CD4-positive, alpha-beta T cell treated with Interleukin-6 at 100 ng/mL for 8 hours (primary cell): Measurements from ENCODE around the gene MCM7.
"Not testable (repeated sequence)": the region's sequence is repeated elsewhere in the genome, so short reads cannot be mapped to it uniquely, and the experiment has no call there.

Experiments
- DNase-seq: peaks from one replicate; pipeline ENCODE4 v3.0.0-alpha.2; 2020; ENCODE audit warnings: mixed read lengths, low spot score

MCM7 gene

DNA sequence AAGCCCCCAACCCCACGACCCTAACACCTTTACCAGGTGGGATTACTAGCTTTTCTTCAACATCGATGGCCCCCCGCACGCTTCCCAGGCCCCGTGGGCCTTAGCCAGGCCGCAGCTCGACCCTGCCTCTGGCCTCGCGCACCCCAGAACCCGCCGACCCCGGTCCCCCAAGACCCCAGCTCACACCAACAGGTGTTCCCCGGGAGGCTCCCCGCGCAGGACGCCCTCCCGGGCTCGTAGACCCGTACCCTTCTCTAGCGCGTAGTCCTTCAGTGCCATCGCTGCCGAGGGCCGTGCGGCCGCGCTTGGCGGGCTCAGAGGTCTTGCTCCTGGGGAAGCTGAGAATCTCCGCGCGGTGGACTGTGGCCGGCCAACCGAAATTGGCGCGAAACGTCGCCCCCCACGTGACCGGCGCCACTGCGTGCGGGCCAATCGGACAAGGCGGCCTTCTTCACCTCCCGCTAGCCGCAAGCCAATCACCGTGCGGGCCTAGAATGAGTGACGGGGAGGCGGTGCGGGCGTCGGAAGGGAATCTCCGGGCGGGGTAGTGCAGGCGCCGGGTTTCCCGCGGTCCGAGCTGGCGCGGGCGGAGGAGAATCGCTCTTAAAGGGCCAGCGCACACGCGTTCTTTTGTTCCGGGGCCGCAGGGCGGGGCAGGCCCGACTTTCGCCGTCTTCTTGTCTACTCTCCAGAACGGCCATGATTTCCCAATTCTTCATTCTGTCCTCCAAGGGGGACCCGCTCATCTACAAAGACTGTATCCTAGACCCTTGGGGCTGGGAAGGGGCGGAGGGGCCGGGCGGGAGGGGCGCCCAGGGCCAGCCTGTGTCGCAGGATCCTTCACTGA lies at the start of gene MCM7, which contains the start of gene AP4M1:
MCM7 (minus strand) TSS at position 382 of the 847 bp plus-strand sequence; CDS start at position 279, 103 bp downstream.
AP4M1 (plus strand) TSS at position 628 of the 847 bp plus-strand sequence; CDS start at position 700, 72 bp downstream.
- DNase-seq: peak; percentile 95

GRCh38 chr7:100148559-100149328 lies 47.5 kb upstream of the MCM7 start, which contains the start of gene LAMTOR4:
LAMTOR4 (plus strand) TSS chr7:100148918; CDS start chr7:100148973, 55 bp downstream.
- peak; percentile 99 for DNase-seq

DNA sequence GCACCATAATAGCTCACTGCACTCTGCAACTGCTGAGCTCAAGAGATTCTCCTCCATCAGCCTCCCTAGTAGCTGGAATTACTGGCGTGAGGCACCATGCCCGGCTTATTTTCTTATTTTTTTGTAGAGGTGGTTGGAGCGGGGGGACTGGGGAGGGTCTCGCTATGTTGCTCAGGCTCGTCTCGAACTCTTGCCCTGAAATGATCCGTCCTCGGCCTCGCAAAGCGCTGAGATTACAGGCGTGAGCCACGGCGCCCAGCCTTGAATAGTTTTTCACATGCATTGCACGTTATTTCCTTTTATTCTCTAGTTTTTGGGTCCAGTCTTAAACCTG lies 47.0 kb upstream of the MCM7 start:
- DNase-seq: no peak

- no peak for DNase-seq
These were observed 46.1 kb upstream of the MCM7 start for GRCh38 chr7:100147278-100147677.

DNA sequence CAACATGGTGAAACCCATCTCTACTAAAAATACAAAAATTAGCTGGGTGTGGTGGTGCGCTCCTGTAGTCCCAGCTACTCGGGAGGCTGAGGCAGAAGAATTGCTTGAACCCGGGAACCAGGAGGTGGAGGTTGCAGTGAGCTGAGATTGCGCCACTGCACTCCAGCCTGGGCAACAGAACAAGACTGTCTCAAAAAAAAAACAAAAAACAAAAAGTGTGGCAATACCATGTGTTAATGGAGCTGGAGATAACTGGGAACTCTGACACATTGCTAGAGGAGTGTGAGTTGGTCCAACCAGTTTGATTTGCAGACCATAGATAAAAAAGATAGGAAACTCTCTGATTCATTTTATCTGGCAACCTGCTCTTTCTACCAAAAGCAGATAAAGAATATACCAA lies 45.2 kb upstream of the MCM7 start:
- not testable (repeated sequence) for DNase-seq

GRCh38 chr7:100142461-100142860 lies 41.3 kb upstream of the MCM7 start:
- DNase-seq: no peak

- no peak for DNase-seq
These were observed 40.4 kb upstream of the MCM7 start for GRCh38 chr7:100141555-100141949.

DNA sequence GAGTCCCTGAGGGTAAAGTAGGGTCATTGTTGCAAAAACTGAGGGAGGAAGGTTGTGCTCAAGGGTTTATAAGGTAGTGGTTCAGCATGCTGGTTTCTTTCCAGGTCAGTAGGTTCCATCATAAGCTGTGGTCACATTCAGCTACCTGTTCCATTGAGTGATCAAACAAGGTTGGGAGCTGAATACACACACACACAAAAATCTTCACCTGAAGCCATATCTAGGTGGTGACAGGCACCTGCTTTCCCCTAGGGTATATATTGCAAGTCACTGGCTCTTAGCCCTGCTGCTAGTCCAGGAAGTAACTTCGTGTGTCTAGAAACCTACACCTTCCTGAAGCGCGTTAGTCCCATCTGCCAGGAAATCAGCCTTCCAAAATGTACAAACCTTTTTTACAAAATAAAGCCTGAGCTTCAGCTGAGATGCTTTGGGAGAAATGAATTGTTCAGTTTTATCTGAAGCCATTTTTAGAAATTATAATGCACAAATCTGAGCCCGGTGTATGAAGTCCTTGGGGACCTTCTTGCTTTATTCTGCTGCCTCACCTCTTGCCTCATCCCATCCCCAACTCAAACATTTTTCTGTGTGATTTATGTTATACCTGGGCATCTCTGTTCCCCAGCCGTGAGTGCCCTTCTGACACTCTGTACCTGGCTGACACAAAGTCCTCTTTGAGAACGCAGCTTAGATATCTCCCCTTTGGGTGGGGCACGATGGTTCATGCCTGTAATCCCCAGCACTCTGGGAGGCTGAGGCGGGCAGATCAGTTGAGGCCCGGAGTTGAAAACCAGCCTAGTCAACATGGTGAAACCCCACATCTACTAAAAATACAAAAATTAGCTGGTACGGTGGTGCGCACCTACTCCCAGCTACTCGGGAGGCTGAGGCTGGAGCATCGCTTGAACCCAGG lies 36.9 kb upstream of the MCM7 start:
- no peak for DNase-seq

DNA sequence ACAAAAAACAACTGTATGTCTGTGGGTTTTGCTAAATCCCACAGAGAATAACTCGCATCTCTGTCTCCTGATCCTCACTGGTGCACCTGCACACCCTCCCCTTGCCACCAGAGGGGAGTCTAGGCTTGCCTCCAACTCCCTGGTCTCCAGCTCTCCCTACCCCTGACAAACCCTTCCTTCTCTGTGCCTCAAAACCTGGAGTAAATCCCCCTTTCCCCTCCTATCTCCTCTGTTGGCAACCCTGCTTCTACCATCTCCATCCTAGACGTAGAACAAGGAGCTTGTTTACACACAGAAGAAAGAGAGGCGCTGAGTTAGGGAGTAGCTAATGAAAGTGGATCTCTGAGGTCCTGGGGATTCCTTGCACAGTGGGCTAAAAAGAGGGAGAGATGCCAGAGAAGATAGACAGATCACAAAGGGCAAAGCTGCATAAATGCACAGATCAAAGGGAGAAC lies 31.5 kb upstream of the MCM7 start:
- peak; percentile 73 for DNase-seq

GRCh38 chr7:100132126-100132525 lies 30.9 kb upstream of the MCM7 start:
- no peak for DNase-seq

DNA sequence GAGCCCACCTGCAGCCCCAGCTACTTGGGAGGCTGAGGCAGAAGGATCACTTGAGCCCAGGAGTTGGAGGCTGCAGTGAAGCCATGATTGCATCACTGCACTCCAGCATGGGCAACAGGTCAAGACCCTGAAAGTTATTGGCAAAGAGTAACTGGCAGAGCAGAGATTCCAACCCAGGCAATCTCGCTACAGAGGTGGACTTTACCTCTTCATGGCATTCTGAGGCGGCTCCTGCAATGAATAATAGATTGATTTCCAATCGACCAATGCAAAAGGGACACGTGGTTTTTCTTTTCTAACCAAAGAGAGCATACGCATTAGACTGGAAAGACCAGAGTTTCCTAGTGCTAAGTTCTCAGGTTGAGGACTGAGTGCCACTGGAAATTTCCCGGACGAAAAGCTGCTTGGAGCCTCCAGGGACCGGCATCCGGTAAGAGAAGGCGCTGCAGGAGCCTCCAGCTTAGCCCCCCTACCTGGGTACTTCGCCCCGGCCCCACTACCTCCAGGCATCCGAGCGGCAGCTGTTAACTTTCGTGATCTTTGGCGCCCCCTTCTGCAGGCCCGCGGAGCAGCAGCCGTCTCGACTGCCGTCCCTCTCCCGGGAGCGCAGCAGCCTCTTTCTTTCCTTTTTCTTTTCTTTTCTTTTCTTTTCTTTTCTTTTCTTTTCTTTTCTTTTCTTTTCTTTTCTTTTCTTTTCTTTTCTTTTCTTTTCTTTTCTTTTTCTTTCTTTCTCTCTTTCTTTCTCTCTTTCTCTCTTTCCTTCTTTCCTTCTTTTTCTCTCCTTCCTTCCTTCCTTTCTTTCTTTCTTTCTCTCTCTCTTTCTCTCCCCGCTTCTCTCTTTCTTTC lies 29.6 kb upstream of the MCM7 start:
- DNase-seq: peak; percentile 81

- not testable (repeated sequence) for DNase-seq
These were observed 29.0 kb upstream of the MCM7 start for GRCh38 chr7:100130220-100130607.

DNA sequence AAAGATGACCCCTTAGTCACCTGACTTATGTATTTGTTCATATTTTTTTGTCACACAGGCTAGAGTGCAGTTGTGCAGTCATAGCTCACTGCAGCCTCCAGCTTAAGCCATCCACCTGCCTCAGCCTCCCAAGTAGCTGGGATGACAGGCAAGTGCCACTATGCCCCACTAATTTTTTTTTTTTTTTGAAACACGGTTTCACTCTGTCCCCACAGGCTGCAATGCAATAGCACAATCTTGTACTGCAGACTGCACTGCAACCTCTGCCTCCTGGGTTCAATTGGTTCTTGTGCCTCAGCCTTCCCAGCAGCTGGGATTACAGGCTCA lies 27.4 kb upstream of the MCM7 start:
- DNase-seq: no peak

- no peak for DNase-seq
These were observed 26.9 kb upstream of the MCM7 start for GRCh38 chr7:100127866-100128636.

DNA sequence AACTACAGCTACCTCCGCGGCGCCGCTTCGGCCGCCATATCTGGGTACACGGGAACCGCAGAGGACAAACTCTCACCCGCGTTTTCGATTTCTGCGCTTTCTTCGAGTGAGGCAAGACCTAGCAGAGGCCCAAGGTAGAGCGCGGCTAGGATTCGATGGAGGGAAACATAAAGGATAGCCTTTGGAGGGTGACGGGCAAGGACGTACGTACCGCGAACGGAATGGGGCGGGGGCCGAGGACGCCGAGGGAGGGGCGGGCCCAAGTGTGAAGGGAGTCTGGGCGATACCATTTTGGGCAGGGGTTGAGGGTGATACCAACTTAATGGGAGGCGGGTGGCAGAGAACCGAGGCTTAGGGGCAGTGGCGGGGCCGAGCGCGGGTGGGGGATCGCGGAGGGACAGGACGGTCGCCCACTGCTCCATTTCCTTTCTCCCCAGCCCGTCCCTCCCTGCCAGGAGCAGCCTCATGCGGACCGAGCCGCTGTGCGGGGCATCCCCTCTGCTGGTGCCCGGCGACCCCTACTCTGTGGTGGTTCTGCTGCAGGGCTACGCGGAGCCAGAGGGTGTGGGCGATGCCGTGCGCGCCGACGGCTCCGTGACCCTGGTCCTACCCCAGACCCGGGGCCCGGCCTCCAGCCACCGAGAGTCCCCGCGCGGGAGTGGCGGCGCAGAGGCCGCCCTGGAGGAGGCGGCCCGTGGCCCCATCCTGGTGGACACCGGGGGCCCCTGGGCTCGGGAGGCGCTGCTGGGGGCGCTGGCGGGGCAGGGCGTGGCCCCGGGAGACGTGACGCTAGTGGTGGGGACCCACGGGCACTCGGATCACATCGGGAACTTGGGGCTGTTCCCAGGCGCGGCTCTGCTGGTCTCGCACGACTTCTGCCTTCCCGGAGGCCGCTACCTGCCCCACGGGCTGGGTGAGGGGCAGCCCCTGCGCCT lies 26.0 kb upstream of the MCM7 start, which contains the start of gene MBLAC1:
MBLAC1 (plus strand) TSS at position 37 of the 935 bp plus-strand sequence; CDS start at position 466, 429 bp downstream.
- DNase-seq: peak; percentile 89

DNA sequence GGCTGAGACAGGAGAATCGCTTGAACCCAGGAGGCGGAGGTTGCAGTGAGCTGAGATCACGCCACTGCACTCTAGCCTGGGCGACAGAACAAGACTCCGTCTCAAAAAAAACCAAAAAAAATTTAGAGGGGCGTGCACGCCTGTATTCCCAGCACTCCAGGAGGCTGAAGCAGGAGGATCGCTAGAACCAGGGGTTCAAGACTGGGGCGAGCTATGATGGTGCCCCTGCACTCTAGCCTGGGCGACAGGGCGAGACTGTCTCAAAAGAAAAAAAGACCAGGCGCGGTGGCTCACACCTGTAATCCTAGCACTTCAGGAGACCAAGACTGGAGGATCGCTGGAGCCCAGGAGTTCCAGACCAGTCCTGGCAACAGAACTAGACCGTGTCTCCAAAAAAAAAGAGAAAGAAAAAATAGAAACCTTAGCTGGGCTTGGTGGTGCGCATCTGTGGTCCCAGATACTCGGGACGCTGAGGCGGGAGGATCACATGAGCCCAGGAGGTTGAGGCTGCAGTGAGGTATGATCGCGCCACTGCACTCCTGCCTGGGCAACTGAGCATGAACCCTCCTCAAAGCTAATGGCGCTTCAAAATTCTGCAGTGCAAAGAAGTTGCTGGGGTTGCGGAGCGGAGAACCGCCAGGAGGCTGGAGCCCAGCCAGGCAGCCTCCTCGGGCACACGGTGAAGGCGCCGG lies 25.2 kb upstream of the MCM7 start:
- DNase-seq: no peak

DNA sequence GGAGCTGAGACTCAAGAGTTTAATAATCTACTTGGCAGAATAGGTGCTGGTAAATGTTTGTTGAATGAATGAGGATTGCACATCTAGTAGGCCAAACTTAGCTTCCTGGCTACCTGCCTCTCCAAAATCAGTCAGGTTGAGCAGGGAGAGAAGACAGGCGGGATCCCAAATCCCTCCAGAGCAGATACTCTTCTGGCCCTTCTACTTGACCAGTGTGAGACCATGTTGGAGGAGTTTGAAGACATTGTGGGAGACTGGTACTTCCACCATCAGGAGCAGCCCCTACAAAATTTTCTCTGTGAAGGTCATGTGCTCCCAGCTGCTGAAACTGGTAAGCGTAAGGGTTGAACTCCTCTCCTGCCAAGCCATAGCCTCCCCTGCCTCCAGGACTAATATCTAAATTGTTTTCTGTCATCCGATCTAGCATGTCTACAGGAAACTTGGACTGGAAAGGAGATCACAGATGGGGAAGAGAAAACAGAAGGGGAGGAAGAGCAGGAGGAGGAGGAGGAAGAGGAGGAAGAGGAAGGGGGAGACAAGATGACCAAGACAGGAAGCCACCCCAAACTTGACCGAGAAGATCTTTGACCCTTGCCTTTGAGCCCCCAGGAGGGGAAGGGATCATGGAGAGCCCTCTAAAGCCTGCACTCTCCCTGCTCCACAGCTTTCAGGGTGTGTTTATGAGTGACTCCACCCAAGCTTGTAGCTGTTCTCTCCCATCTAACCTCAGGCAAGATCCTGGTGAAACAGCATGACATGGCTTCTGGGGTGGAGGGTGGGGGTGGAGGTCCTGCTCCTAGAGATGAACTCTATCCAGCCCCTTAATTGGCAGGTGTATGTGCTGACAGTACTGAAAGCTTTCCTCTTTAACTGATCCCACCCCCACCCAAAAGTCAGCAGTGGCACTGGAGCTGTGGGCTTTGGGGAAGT lies 23.4 kb upstream of the MCM7 start:
- no peak for DNase-seq
